Central memory CD4-positive, alpha-beta T cell (primary cell): ENCODE results near the gene TYW1.
"Not testable (repeated sequence)": the region's sequence is repeated elsewhere in the genome, so short reads cannot be mapped to it uniquely, and the experiment has no call there.

Experiments used
- DNase-seq: peaks from one replicate; pipeline ENCODE4 v3.0.0; 2022

The TYW1 gene

GRCh38 chr7:67192123-67192702 lies 195.6 kb downstream of the TYW1 start:
- not testable (repeated sequence) for DNase-seq

GRCh38 chr7:67192889-67193613 lies 196.4 kb downstream of the TYW1 start:
- not testable (repeated sequence) for DNase-seq

GRCh38 chr7:67196176-67196575 lies 199.5 kb downstream of the TYW1 start:
- DNase-seq, result not testable (repeated sequence)

- not testable (repeated sequence) for DNase-seq
Measured at GRCh38 chr7:67198865-67199526, 202.4 kb downstream of the TYW1 start.

GRCh38 chr7:67205772-67206171 lies 209.1 kb downstream of the TYW1 start:
- not testable (repeated sequence) for DNase-seq

- DNase-seq, result no peak
Measured at GRCh38 chr7:67206452-67206851, 209.8 kb downstream of the TYW1 start.

GRCh38 chr7:67208656-67209055 lies 212.0 kb downstream of the TYW1 start:
- DNase-seq, result not testable (repeated sequence)

- DNase-seq, result no peak
Measured at GRCh38 chr7:67209256-67209655, 212.6 kb downstream of the TYW1 start.

- DNase-seq, result no peak
Measured at GRCh38 chr7:67210567-67210966, 213.9 kb downstream of the TYW1 start.

GRCh38 chr7:67211650-67212330 lies 215.2 kb downstream of the TYW1 start:
- not testable (repeated sequence) for DNase-seq

- DNase-seq, result not testable (repeated sequence)
Measured at GRCh38 chr7:67213038-67213437, 216.4 kb downstream of the TYW1 start.

GRCh38 chr7:67223551-67223950 lies 226.9 kb downstream of the TYW1 start:
- DNase-seq, result not testable (repeated sequence)

GRCh38 chr7:67226340-67226907 lies 229.8 kb downstream of the TYW1 start:
- not testable (repeated sequence) for DNase-seq

GRCh38 chr7:67226967-67227366 lies 230.3 kb downstream of the TYW1 start:
- not testable (repeated sequence) for DNase-seq

GRCh38 chr7:67229018-67229417 lies 232.4 kb downstream of the TYW1 start:
- not testable (repeated sequence) for DNase-seq

GRCh38 chr7:67230029-67230428 lies 233.4 kb downstream of the TYW1 start:
- DNase-seq, result not testable (repeated sequence)

- not testable (repeated sequence) for DNase-seq
Measured at GRCh38 chr7:67233506-67233905, 236.9 kb downstream of the TYW1 start.

- DNase-seq, result not testable (repeated sequence)
Measured at GRCh38 chr7:67236216-67236615, 239.6 kb downstream of the TYW1 start.

- DNase-seq, result not testable (repeated sequence)
Measured at GRCh38 chr7:67242871-67243270, 246.2 kb downstream of the TYW1 start.

GRCh38 chr7:67248364-67248763 lies 251.7 kb downstream of the TYW1 start:
- DNase-seq, result not testable (repeated sequence)

- no peak for DNase-seq
Measured at GRCh38 chr7:67251986-67252558, 255.4 kb downstream of the TYW1 start.

- DNase-seq, result not testable (repeated sequence)
Measured at GRCh38 chr7:67255076-67255475, 258.4 kb downstream of the TYW1 start.
